DOHH2 (cell line): ENCODE data around the gene ANO9.

ENCODE experiments used
- CTCF ChIP-seq: fragments of 200-600 bp; sonication (generic); IDR thresholded peaks from one replicate; pipeline ENCODE4 v1.5.1; 2014; ENCODE audit warnings: antibody characterized with exemption, mild to moderate bottlenecking, low read depth, low read length; ENCODE audit not compliant: poor library complexity, severe bottlenecking
- EZH2phosphoT487 ChIP-seq: fragments of 200-600 bp; sonication (generic); IDR thresholded peaks from 2 replicates; pipeline ENCODE4 v1.6.1; 2017; ENCODE audit warnings: borderline replicate concordance, mild to moderate bottlenecking, antibody characterized with exemption, low read length, moderate library complexity, mixed read lengths

GRCh38 chr11:375065-376025, 66.5 kb downstream of the ANO9 start:
- TF ChIP-seq CTCF (no peak), EZH2phosphoT487 (no peak)
